HG03558 (cell line): ENCODE results near the gene EXOC1.
"Not testable (repeated sequence)": the region's sequence is repeated elsewhere in the genome, so short reads cannot be mapped to it uniquely, and the experiment has no call there.

Source experiments
- ATAC-seq: cut with Tn5 transposase; IDR thresholded peaks from one replicate; pipeline ENCODE4 v1.9.1; 2021; ENCODE audit warnings: moderate number of reproducible peaks; ENCODE audit not compliant: unreplicated experiment; ENCODE audit errors: extremely low read depth

The EXOC1 gene

GRCh38 chr4:55896622-55897021, 43.2 kb downstream of the EXOC1 start:
- ATAC-seq = no peak

DNA sequence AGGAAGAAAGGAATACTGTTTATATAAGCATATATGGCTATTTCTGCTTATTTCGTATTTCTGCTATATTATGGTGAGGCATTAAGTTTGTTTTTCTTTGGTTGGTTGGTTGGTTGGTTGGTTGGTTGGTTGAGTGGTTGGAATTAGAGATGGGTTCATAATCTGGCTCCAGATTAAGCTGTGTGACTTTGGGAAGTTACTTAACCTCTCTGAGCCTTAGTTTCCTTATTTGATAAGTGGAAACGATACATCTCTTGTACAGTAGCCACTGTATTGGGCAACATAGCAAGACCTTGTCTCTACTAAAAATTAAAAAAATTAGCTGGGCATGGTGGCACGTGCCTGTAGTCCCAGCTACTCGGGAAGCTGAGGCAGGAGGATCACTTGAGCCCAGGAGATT, 49.2 kb downstream of the EXOC1 start:
- ATAC-seq = no peak

DNA sequence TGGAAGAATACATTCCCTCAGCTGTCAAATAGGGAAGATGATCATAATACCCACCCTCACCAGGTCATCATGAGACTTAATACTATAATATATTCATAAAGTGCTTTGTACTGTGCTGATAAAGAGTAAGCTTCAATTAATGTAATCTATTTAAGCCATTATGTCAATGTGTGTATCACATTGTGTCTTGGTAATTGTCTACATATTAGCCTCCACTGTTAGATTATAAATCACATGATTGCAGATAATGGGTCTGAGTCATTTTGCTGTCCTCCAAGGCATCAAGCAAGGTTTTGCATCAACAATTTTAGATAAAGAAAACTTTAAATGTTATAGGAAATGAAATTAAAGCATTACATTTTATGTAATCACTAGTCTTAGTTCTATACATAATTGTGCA, 50.1 kb downstream of the EXOC1 start:
- no peak for ATAC-seq

DNA sequence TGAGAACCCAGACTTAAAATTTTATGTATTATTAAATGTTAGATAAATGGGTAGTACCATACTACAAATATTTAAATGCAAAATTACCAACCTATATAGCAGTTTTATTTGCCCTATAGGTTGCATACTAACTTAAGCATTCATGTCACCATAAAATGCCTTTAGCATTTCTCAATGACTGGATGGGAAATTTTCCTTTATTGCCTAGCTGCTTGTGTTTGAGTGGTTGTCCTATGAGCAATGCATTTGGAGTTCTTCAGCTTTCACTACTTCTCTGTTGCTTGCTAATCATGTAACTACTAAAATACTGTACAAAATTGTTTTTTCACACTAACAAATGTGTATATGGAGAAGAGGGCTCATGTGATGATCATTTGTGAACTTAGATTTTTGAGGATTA, 51.1 kb downstream of the EXOC1 start:
- ATAC-seq = no peak

- no peak for ATAC-seq
Observed at GRCh38 chr4:55906323-55906722, 52.9 kb downstream of the EXOC1 start.

GRCh38 chr4:55906989-55907388, 53.5 kb downstream of the EXOC1 start:
- no peak for ATAC-seq

- ATAC-seq = no peak
Observed at GRCh38 chr4:55907469-55907868, 54.0 kb downstream of the EXOC1 start.

DNA sequence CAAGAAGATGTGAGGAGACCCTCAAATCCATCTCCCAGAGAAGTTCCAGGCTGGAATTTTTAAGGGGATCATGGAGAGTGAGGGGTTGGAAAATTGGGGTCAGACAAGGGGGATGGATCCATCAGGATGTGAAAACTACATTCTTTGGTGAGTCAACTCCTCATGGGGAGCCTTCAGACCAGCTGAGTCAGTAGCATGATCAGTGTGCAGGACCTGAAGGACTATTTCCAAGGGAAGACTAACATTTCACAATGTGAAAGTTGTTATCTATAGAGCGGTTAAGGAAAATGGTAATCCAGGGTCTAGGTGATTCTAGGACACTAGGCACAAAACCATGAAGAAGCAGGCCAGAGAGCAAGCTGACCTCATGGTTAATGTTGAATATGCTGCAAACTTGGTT, 56.7 kb downstream of the EXOC1 start:
- ATAC-seq = no peak

GRCh38 chr4:55912249-55912648, 58.8 kb downstream of the EXOC1 start:
- ATAC-seq = no peak

- ATAC-seq = no peak
Observed at GRCh38 chr4:55920571-55920970, 67.1 kb downstream of the EXOC1 start.

DNA sequence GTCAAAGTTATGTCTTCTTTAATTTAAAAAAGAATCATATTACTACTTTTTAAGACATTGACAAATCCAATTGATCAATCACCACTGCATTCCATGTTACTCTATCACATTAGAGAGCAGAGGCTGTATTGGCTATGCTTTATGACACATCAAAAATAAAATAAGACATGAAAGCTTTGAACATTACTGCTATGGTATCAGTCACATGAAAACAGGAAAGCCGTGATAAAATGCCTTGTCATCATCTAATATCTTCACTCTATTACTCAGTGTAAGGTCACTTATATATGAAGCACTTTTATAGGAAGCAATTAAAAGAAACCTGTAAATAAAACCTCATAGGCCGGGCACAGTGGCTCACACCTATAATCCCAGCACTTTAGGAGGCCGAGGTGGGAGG, 67.6 kb downstream of the EXOC1 start:
- ATAC-seq = no peak

DNA sequence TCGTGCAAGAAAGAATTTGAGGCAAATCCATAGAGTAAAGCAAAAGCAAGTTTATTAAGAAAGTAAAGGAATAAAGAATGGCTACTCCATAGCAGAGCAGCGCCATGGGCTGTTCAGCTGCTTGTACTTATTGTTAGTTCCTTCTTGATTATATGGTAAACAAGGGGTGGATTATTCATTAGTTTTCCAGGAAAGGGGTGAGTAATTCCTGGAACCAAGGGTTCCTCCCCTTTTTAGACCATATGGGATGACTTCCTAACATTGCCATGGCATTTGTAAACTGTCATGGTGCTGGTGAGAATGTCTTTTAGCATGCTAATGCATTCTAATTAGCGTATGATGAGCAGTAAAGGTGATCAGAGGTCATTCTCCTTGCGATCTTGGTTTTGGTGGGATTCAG, 71.8 kb downstream of the EXOC1 start:
- no peak for ATAC-seq

- ATAC-seq = no peak
Observed at GRCh38 chr4:55926610-55927009, 73.2 kb downstream of the EXOC1 start.

- ATAC-seq = no peak
Observed at GRCh38 chr4:55927803-55928437, 74.5 kb downstream of the EXOC1 start.

GRCh38 chr4:55928846-55929245, 75.4 kb downstream of the EXOC1 start:
- ATAC-seq = no peak

- ATAC-seq = no peak
Observed at GRCh38 chr4:55931043-55931442, 77.6 kb downstream of the EXOC1 start.

GRCh38 chr4:55931833-55932232, 78.4 kb downstream of the EXOC1 start:
- no peak for ATAC-seq

- ATAC-seq = no peak
Observed at GRCh38 chr4:55932511-55932910, 79.1 kb downstream of the EXOC1 start.

DNA sequence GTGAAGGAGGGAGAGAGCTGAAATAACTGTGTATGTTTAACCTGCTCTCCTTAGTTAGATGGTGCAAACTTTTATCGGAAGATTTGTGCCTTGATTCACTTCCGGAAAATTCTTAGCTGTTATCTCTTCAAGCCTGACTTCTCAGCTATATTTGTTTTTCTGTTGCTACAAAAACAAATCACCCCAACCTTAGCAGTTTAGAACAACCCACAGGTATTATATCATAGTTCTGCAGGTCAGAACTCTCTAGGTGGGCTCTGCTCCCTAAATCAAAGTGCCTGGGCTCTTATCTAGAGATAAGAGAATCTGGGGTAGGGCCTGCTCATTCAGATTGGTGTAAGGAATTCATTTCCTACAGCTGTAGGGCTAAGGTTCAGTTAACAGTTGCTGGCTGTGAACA, 80.2 kb downstream of the EXOC1 start:
- no peak for ATAC-seq

DNA sequence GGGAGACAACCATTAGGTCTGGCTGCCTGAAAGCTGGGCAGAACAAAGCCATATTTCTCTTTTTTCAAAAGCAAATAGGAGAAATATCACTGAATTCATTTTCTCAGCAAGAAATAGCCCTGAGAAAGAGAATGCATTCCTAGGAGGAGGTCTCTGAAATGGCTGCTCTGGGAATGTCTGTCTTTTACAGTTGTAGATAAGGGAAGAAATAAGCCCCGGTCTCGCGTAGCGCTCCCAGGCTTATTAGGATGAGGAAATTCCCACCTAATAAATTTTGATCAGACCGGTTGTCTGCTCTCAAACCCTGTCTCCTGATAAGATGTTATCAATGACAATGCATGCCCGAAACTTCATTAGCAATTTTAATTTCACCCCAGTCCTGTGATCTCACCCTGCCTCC, 82.5 kb downstream of the EXOC1 start:
- ATAC-seq = not testable (repeated sequence)

DNA sequence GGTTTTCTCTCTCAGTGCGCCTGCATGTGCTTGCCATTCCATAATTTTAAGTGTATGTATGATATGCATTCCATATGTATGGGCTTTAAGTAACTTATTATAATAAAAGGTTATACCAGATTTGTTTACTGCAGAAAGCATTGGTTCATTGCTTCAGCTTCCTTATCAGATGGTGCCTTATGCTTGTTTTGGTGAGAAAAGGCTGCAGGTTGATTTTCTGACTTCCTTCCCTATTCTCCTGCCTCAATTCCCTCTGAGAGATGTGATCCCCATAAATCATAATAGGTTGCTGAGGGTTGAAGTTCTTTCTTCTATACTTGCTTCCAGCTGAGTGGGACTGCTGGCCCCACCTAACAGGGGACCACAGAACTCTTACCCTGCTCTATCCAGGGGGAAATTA, 85.0 kb downstream of the EXOC1 start:
- ATAC-seq = no peak

GRCh38 chr4:55939421-55939820, 86.0 kb downstream of the EXOC1 start:
- no peak for ATAC-seq

GRCh38 chr4:55941881-55942396, 88.5 kb downstream of the EXOC1 start:
- no peak for ATAC-seq
